ENCODE measurements around the gene ATE1.

ATE1 gene

GRCh38 chr10:121710971-121711370, 216.9 kb downstream of the ATE1 start:
- TF ChIP-seq TOX (CRISPR knock-in tag; IDR thresholded peaks at IDR 0.05; ENCODE audit: borderline replicate concordance) (no peak), SNAI2 (CRISPR knock-in tag; IDR thresholded peaks at IDR 0.05) (no peak), TSHZ2 (CRISPR knock-in tag; IDR thresholded peaks at IDR 0.05) (no peak), CSRNP3 (CRISPR knock-in tag; IDR thresholded peaks at IDR 0.05) (no peak), ZNF565 (CRISPR knock-in tag; conservative IDR thresholded peaks at IDR 0.05; ENCODE audit: low read depth) (no peak), PATZ1 (CRISPR knock-in tag; IDR thresholded peaks at IDR 0.05; ENCODE audit: borderline replicate concordance) (no peak), ESRRG (CRISPR knock-in tag; IDR thresholded peaks at IDR 0.05) (no peak), POU6F1 (CRISPR knock-in tag; IDR thresholded peaks at IDR 0.05; ENCODE audit: borderline replicate concordance, low read depth) (no peak), ZC3H10 (CRISPR knock-in tag; IDR thresholded peaks at IDR 0.05) (no peak), TCF4 (CRISPR knock-in tag; IDR thresholded peaks at IDR 0.05; ENCODE audit: borderline replicate concordance) (no peak), ISL1 (CRISPR knock-in tag; IDR thresholded peaks at IDR 0.05) (no peak), ZNF70 (CRISPR knock-in tag; IDR thresholded peaks at IDR 0.05) (no peak), ZFP30 (CRISPR knock-in tag; IDR thresholded peaks at IDR 0.05) (no peak), PPARA (CRISPR knock-in tag; IDR thresholded peaks at IDR 0.05; ENCODE audit: borderline replicate concordance) (no peak)
- no peak for ATAC-seq

- ATAC-seq = peak; percentile 58
Measured at GRCh38 chr10:121710207-121710606, 217.6 kb downstream of the ATE1 start.

More at GRCh38 chr10:121710207-121710606, 217.6 kb downstream of the ATE1 start:
- 0 out of 2 replicates have a peak, but pooled peaks have one; percentile 6 for TF ChIP-seq ZNF8 (CRISPR knock-in tag; IDR thresholded peaks at IDR 0.05)
- no peak for TF ChIP-seq POU6F1 (CRISPR knock-in tag; IDR thresholded peaks at IDR 0.05; ENCODE audit: borderline replicate concordance, low read depth)
- no peak for TF ChIP-seq ZNF565 (CRISPR knock-in tag; conservative IDR thresholded peaks at IDR 0.05; ENCODE audit: low read depth)
- no peak for TF ChIP-seq CSRNP3 (CRISPR knock-in tag; IDR thresholded peaks at IDR 0.05)
- no peak for TF ChIP-seq ESRRG (CRISPR knock-in tag; IDR thresholded peaks at IDR 0.05)
- no peak for TF ChIP-seq PPARA (CRISPR knock-in tag; IDR thresholded peaks at IDR 0.05; ENCODE audit: borderline replicate concordance)
- peak; percentile 42; the same call in 1 of the 2 replicates for TF ChIP-seq CREB5 (CRISPR knock-in tag; IDR thresholded peaks at IDR 0.05; ENCODE audit: low read depth)
- peak; percentile 48; the same call in 1 of the 2 replicates for TF ChIP-seq PATZ1 (CRISPR knock-in tag; IDR thresholded peaks at IDR 0.05; ENCODE audit: borderline replicate concordance)
- TF ChIP-seq ZNF70 (CRISPR knock-in tag; IDR thresholded peaks at IDR 0.05) = no peak
- TF ChIP-seq ZFP3 (CRISPR knock-in tag; IDR thresholded peaks at IDR 0.05) = peak; percentile 36; the same call in 1 of the 2 replicates
- TF ChIP-seq ISL1 (CRISPR knock-in tag; IDR thresholded peaks at IDR 0.05) = peak; percentile 78
- TF ChIP-seq BACH2 (CRISPR knock-in tag; IDR thresholded peaks at IDR 0.05; ENCODE audit: borderline replicate concordance) = no peak
- no peak for TF ChIP-seq GLIS3 (CRISPR knock-in tag; IDR thresholded peaks at IDR 0.05)
- no peak; the same call in 1 of the 2 replicates for TF ChIP-seq TSHZ2 (CRISPR knock-in tag; IDR thresholded peaks at IDR 0.05)
- 0 out of 2 replicates have a peak, but pooled peaks have one; percentile 11 for TF ChIP-seq TCF4 (CRISPR knock-in tag; IDR thresholded peaks at IDR 0.05; ENCODE audit: borderline replicate concordance)

Data from SK-N-SH treated with all-trans-retinoic acid at 6 μM for 48 hours (cell line).